Measurements from ENCODE around the gene IMPA2. TPM values are rescaled to one million over a fixed set of nuclear protein-coding genes. Genes with fewer than 3 reads are reported as not detected.

IMPA2 gene
- total and polyA plus RNA-seq, 2 of the 13 experiments (the other 11 are each of a cell fraction or from before 2014, with no cell fraction given) = 37.8 to 71.8 TPM

GRCh38 chr18:11955239-11956029 is 25.9 kb upstream of the IMPA2 start (continued):
- TF ChIP-seq ZNF318 (CRISPR knock-in tag; IDR thresholded peaks at IDR 0.05) (no peak), ZNF10 (CRISPR knock-in tag; IDR thresholded peaks at IDR 0.05; ENCODE audit: borderline replicate concordance, low read depth) (no peak), SNAPC2 (CRISPR knock-in tag; IDR thresholded peaks at IDR 0.05) (no peak), MAFK (conservative IDR thresholded peaks at IDR 0.05 in 1 of 2, IDR thresholded peaks at IDR 0.05 in 1 of 2; ENCODE audit: low read length in 2 of 2) (no peak), USF2 (IDR thresholded peaks at IDR 0.05; ENCODE audit: low read depth, low read length) (no peak), USF2 (CRISPR knock-in tag; IDR thresholded peaks at IDR 0.05; ENCODE audit: borderline replicate concordance) (no peak), RBAK (CRISPR knock-in tag; IDR thresholded peaks at IDR 0.05) (no peak), ZNF678 (CRISPR knock-in tag; IDR thresholded peaks at IDR 0.05) (no peak), FOXK1 (CRISPR knock-in tag; IDR thresholded peaks at IDR 0.05; ENCODE audit: borderline replicate concordance, low read depth) (no peak), MED8 (CRISPR knock-in tag; IDR thresholded peaks at IDR 0.05; ENCODE audit: insufficient replicate concordance) (no peak), ZNF773 (CRISPR knock-in tag; IDR thresholded peaks at IDR 0.05; ENCODE audit: borderline replicate concordance) (no peak)
- TF ChIP-seq, protein P1, sequence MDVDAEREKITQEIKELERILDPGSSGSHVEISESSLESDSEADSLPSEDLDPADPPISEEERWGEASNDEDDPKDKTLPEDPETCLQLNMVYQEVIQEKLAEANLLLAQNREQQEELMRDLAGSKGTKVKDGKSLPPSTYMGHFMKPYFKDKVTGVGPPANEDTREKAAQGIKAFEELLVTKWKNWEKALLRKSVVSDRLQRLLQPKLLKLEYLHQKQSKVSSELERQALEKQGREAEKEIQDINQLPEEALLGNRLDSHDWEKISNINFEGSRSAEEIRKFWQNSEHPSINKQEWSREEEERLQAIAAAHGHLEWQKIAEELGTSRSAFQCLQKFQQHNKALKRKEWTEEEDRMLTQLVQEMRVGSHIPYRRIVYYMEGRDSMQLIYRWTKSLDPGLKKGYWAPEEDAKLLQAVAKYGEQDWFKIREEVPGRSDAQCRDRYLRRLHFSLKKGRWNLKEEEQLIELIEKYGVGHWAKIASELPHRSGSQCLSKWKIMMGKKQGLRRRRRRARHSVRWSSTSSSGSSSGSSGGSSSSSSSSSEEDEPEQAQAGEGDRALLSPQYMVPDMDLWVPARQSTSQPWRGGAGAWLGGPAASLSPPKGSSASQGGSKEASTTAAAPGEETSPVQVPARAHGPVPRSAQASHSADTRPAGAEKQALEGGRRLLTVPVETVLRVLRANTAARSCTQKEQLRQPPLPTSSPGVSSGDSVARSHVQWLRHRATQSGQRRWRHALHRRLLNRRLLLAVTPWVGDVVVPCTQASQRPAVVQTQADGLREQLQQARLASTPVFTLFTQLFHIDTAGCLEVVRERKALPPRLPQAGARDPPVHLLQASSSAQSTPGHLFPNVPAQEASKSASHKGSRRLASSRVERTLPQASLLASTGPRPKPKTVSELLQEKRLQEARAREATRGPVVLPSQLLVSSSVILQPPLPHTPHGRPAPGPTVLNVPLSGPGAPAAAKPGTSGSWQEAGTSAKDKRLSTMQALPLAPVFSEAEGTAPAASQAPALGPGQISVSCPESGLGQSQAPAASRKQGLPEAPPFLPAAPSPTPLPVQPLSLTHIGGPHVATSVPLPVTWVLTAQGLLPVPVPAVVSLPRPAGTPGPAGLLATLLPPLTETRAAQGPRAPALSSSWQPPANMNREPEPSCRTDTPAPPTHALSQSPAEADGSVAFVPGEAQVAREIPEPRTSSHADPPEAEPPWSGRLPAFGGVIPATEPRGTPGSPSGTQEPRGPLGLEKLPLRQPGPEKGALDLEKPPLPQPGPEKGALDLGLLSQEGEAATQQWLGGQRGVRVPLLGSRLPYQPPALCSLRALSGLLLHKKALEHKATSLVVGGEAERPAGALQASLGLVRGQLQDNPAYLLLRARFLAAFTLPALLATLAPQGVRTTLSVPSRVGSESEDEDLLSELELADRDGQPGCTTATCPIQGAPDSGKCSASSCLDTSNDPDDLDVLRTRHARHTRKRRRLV (CRISPR knock-in tag; IDR thresholded peaks at IDR 0.05) = no peak

Data from HepG2 (cell line).